ENCODE measurements around the gene EVPLL. TPM values are rescaled to one million over a fixed set of nuclear protein-coding genes. Genes with fewer than 3 reads are reported as not detected.
"Not testable (repeated sequence)": the region's sequence is repeated elsewhere in the genome, so short reads cannot be mapped to it uniquely, and the experiment has no call there.

The EVPLL gene
- polyA plus RNA-seq (2013, experiment 1 of 2), result not detected
- polyA plus RNA-seq (2013, experiment 2 of 2), result not detected

- Histone ChIP-seq H3K4me1 (ENCODE audit: control insufficient read depth, insufficient read depth, low read length, poor library complexity, severe bottlenecking) (no peaks in the 10 kb centered on the region), H3K36me3 (ENCODE audit: control insufficient read depth, insufficient read depth, low read length) (no peaks in the 10 kb centered on the region), H3K4me3 (ENCODE audit: extremely low read depth, insufficient read depth, low read length, poor library complexity, severe bottlenecking) (no peak within 1 kb of the TSS), H3K27ac (ENCODE audit: low read depth, low read length, severe bottlenecking) (no peak within 1 kb of the TSS), H3K9me3 (ENCODE audit: control insufficient read depth, low read length) (no peaks in the 10 kb centered on the region)
- 79 to 90% methylated on average over 12 to 19 of the region's 20 CpGs for WGBS, 2 experiments (ENCODE audit: insufficient coverage in 2 of 2)
Measured at GRCh38 chr17:18377437-18378204, at the start of gene EVPLL. Gene EVPLL (plus strand): TSS chr17:18377778. CDS start chr17:18380938, 3,160 bp downstream.

DNA sequence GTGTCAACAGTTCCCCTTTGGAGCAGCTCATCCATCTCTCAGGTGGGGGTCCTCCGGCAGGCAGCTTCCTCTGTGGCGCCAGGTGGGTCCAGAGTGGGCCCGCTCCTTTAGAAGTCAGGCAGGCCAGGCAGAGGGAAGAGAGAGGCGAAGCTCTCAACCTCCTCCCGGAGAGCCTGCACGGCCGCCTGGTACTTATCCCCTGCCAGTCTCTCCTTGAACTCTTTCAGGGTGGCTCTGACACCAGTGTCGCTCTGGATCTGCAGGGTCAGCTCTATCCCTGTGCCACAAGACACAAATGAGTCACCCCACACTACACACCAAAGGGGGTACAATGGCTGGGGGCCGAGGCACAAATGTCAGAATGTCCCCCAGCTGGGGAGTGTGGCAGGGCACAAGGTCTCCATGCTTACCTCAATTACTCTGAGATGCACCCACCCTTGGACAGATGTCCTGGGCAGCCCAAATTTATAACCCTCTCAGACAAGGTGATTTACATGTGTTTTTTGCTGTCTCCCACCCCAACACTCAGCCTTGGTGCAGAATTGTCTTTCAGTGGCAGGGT is 48.9 kb upstream of the EVPLL start:
- H3K4me1 ChIP-seq (ENCODE audit: control insufficient read depth, insufficient read depth, low read length, poor library complexity, severe bottlenecking), result no peaks in the 10 kb centered on the region
- H3K9me3 ChIP-seq (ENCODE audit: control insufficient read depth, low read length), result no peaks in the 10 kb centered on the region
- H3K4me3 ChIP-seq (ENCODE audit: extremely low read depth, insufficient read depth, low read length, poor library complexity, severe bottlenecking), result no peak overlapping the region
- H3K36me3 ChIP-seq (ENCODE audit: control insufficient read depth, insufficient read depth, low read length), result peaks cover 68% of the 10 kb centered on the region
- no peak overlapping the region for H3K27ac ChIP-seq (ENCODE audit: low read depth, low read length, severe bottlenecking)
- WGBS, 2 experiments (ENCODE audit: insufficient coverage in 2 of 2), result 92 to 97% methylated on average over 8 of the region's 9 CpGs

- no peaks in the 10 kb centered on the region for H3K9me3 ChIP-seq (ENCODE audit: control insufficient read depth, low read length)
- H3K4me3 ChIP-seq (ENCODE audit: extremely low read depth, insufficient read depth, low read length, poor library complexity, severe bottlenecking), result no peak overlapping the region
- WGBS, 2 experiments (ENCODE audit: insufficient coverage in 2 of 2), result 93 to 94% methylated on average over 4 to 8 of the region's 9 CpGs
- no peak overlapping the region for H3K27ac ChIP-seq (ENCODE audit: low read depth, low read length, severe bottlenecking)
- peaks cover 69% of the 10 kb centered on the region for H3K36me3 ChIP-seq (ENCODE audit: control insufficient read depth, insufficient read depth, low read length)
- no peaks in the 10 kb centered on the region for H3K4me1 ChIP-seq (ENCODE audit: control insufficient read depth, insufficient read depth, low read length, poor library complexity, severe bottlenecking)
Measured at GRCh38 chr17:18331879-18332278, 45.7 kb upstream of the EVPLL start.

DNA sequence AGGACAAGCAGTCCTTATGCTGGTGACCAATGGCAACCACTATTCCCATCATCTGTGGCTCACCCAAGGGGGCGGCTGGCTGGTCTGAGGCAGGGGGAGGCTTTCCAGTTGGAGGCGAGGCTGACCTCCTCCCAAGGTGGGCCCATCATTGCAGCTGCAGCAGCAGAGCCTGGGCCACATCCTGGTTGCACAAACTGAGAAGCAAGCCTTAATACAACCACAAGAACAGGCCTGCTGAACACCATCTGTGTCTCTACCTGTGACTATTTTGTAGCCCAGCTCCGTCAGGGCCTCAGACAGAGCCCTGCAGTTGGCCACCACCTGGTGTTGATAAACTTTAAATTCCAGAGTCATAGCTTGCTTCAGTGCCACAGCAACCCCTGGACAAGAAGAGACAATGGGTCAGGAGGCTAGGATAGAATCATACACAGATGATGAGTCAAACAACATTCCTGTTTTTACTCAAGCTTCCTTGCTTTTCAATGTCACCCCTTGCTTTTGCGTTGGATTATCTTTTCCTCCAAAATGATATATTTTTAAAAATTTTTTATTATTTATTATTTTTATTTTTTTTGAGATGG is 44.6 kb upstream of the EVPLL start:
- no peak overlapping the region for H3K27ac ChIP-seq (ENCODE audit: low read depth, low read length, severe bottlenecking)
- H3K9me3 ChIP-seq (ENCODE audit: control insufficient read depth, low read length), result peaks cover 4% of the 10 kb centered on the region
- no peaks in the 10 kb centered on the region for H3K4me1 ChIP-seq (ENCODE audit: control insufficient read depth, insufficient read depth, low read length, poor library complexity, severe bottlenecking)
- H3K4me3 ChIP-seq (ENCODE audit: extremely low read depth, insufficient read depth, low read length, poor library complexity, severe bottlenecking), result no peak overlapping the region
- peaks cover 63% of the 10 kb centered on the region for H3K36me3 ChIP-seq (ENCODE audit: control insufficient read depth, insufficient read depth, low read length)
- WGBS, 2 experiments (ENCODE audit: insufficient coverage in 2 of 2), result 81% methylated on average over 2 of the region's 4 CpGs; no CpG with 5 or more reads in 1 of the 2 experiments

- H3K9me3 ChIP-seq (ENCODE audit: control insufficient read depth, low read length); H3K27ac ChIP-seq (ENCODE audit: low read depth, low read length, severe bottlenecking); H3K4me1 ChIP-seq (ENCODE audit: control insufficient read depth, insufficient read depth, low read length, poor library complexity, severe bottlenecking); H3K4me3 ChIP-seq (ENCODE audit: extremely low read depth, insufficient read depth, low read length, poor library complexity, severe bottlenecking): not testable (repeated sequence)
- WGBS, 2 experiments (ENCODE audit: insufficient coverage in 2 of 2), result 96 to 100% methylated on average over 7 to 9 of the region's 25 CpGs
- peaks cover 69% of the 10 kb centered on the region for H3K36me3 ChIP-seq (ENCODE audit: control insufficient read depth, insufficient read depth, low read length)
Measured at GRCh38 chr17:18338158-18338557, 39.4 kb upstream of the EVPLL start.

DNA sequence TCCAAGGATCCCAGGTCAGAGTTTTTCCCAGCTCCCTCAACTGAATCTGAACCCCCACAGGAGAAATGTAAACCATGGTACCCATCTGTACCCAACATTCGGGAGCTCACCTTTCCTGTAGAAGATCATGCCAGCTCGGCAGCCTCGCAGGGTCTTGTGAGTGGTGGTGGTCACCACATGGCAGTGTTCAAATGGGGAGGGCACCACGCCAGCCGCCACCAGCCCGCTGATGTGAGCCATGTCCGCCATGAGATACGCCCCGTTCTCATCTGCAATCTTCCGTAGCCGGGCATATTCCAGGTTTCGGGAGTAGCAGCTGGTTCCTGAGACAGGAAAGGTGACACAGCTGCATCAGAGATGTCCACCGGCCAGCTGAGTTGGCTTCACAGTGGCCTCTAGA is 37.6 kb upstream of the EVPLL start:
- Histone ChIP-seq H3K27ac (ENCODE audit: low read depth, low read length, severe bottlenecking) (no peak overlapping the region), H3K4me3 (ENCODE audit: extremely low read depth, insufficient read depth, low read length, poor library complexity, severe bottlenecking) (no peak overlapping the region), H3K4me1 (ENCODE audit: control insufficient read depth, insufficient read depth, low read length, poor library complexity, severe bottlenecking) (no peaks in the 10 kb centered on the region), H3K9me3 (ENCODE audit: control insufficient read depth, low read length) (peaks cover 4% of the 10 kb centered on the region), H3K36me3 (ENCODE audit: control insufficient read depth, insufficient read depth, low read length) (peaks cover 76% of the 10 kb centered on the region)
- 92 to 96% methylated on average over 13 of the region's 13 CpGs for WGBS, 2 experiments (ENCODE audit: insufficient coverage in 2 of 2)

- no peak overlapping the region for H3K27ac ChIP-seq (ENCODE audit: low read depth, low read length, severe bottlenecking)
- no peaks in the 10 kb centered on the region for H3K4me1 ChIP-seq (ENCODE audit: control insufficient read depth, insufficient read depth, low read length, poor library complexity, severe bottlenecking)
- H3K9me3 ChIP-seq (ENCODE audit: control insufficient read depth, low read length), result no peaks in the 10 kb centered on the region
- H3K36me3 ChIP-seq (ENCODE audit: control insufficient read depth, insufficient read depth, low read length), result peaks cover 87% of the 10 kb centered on the region
- no peak overlapping the region for H3K4me3 ChIP-seq (ENCODE audit: extremely low read depth, insufficient read depth, low read length, poor library complexity, severe bottlenecking)
- WGBS, 2 experiments (ENCODE audit: insufficient coverage in 2 of 2), result 96% methylated on average over 4 of the region's 5 CpGs
Measured at GRCh38 chr17:18344021-18344420, 33.6 kb upstream of the EVPLL start.

GRCh38 chr17:18353541-18353940 is 24.0 kb upstream of the EVPLL start:
- Histone ChIP-seq H3K4me1 (ENCODE audit: control insufficient read depth, insufficient read depth, low read length, poor library complexity, severe bottlenecking) (no peaks in the 10 kb centered on the region), H3K9me3 (ENCODE audit: control insufficient read depth, low read length) (no peaks in the 10 kb centered on the region), H3K27ac (ENCODE audit: low read depth, low read length, severe bottlenecking) (no peak overlapping the region), H3K4me3 (ENCODE audit: extremely low read depth, insufficient read depth, low read length, poor library complexity, severe bottlenecking) (no peak overlapping the region), H3K36me3 (ENCODE audit: control insufficient read depth, insufficient read depth, low read length) (peaks cover 53% of the 10 kb centered on the region)
- 82 to 100% methylated on average over 3 to 4 of the region's 6 CpGs for WGBS, 2 experiments (ENCODE audit: insufficient coverage in 2 of 2)

- Histone ChIP-seq H3K36me3 (ENCODE audit: control insufficient read depth, insufficient read depth, low read length) (peaks cover 50% of the 10 kb centered on the region), H3K9me3 (ENCODE audit: control insufficient read depth, low read length) (no peaks in the 10 kb centered on the region), H3K4me3 (ENCODE audit: extremely low read depth, insufficient read depth, low read length, poor library complexity, severe bottlenecking) (no peak overlapping the region), H3K27ac (ENCODE audit: low read depth, low read length, severe bottlenecking) (no peak overlapping the region), H3K4me1 (ENCODE audit: control insufficient read depth, insufficient read depth, low read length, poor library complexity, severe bottlenecking) (no peaks in the 10 kb centered on the region)
- 92 to 95% methylated on average over 8 to 10 of the region's 10 CpGs for WGBS, 2 experiments (ENCODE audit: insufficient coverage in 2 of 2)
Measured at GRCh38 chr17:18356624-18357023, 21.0 kb upstream of the EVPLL start.

GRCh38 chr17:18360518-18360917 is 17.1 kb upstream of the EVPLL start:
- Histone ChIP-seq H3K4me3 (ENCODE audit: extremely low read depth, insufficient read depth, low read length, poor library complexity, severe bottlenecking) (no peak overlapping the region), H3K9me3 (ENCODE audit: control insufficient read depth, low read length) (no peaks in the 10 kb centered on the region), H3K36me3 (ENCODE audit: control insufficient read depth, insufficient read depth, low read length) (peaks cover 27% of the 10 kb centered on the region), H3K27ac (ENCODE audit: low read depth, low read length, severe bottlenecking) (no peak overlapping the region), H3K4me1 (ENCODE audit: control insufficient read depth, insufficient read depth, low read length, poor library complexity, severe bottlenecking) (peaks cover 3% of the 10 kb centered on the region)
- 73 to 74% methylated on average over 4 to 6 of the region's 8 CpGs for WGBS, 2 experiments (ENCODE audit: insufficient coverage in 2 of 2)

Measured in mesodermal cell (in vitro differentiated cells).